GM10847 (cell line): ENCODE data around the gene CCDC91.

Experiments
- POLR2A ChIP-seq: IDR thresholded peaks from 2 replicates; pipeline ENCODE4 v1.6.1; 2011; ENCODE audit not compliant: insufficient read length; ENCODE audit errors: extremely low read depth

CCDC91 gene

GRCh38 chr12:28190321-28191050 is at the start of gene CCDC91:
CCDC91 (plus strand) TSS chr12:28190456; CDS start chr12:28257216, 66,760 bp downstream.
- TF ChIP-seq POLR2A: peak; percentile 65

GRCh38 chr12:28144059-28144458 is 46.2 kb upstream of the CCDC91 start:
- no peak for TF ChIP-seq POLR2A

- TF ChIP-seq POLR2A: no peak
These were observed 45.7 kb upstream of the CCDC91 start for GRCh38 chr12:28144532-28144931.

GRCh38 chr12:28145216-28145615 is 45.0 kb upstream of the CCDC91 start:
- TF ChIP-seq POLR2A: no peak

- TF ChIP-seq POLR2A: no peak
These were observed 41.0 kb upstream of the CCDC91 start for GRCh38 chr12:28149279-28149678.

- no peak for TF ChIP-seq POLR2A
These were observed 33.9 kb upstream of the CCDC91 start for GRCh38 chr12:28156362-28156761.

GRCh38 chr12:28156804-28157203 is 33.5 kb upstream of the CCDC91 start:
- TF ChIP-seq POLR2A: no peak

GRCh38 chr12:28158353-28158752 is 31.9 kb upstream of the CCDC91 start:
- no peak for TF ChIP-seq POLR2A

- TF ChIP-seq POLR2A: no peak
These were observed 30.6 kb upstream of the CCDC91 start for GRCh38 chr12:28159688-28160087.

- no peak for TF ChIP-seq POLR2A
These were observed 28.6 kb upstream of the CCDC91 start for GRCh38 chr12:28161697-28162096.

- TF ChIP-seq POLR2A: no peak
These were observed 27.6 kb upstream of the CCDC91 start for GRCh38 chr12:28162697-28163096.

GRCh38 chr12:28164644-28165275 is 25.5 kb upstream of the CCDC91 start:
- no peak for TF ChIP-seq POLR2A

GRCh38 chr12:28167981-28168485 is 22.2 kb upstream of the CCDC91 start:
- TF ChIP-seq POLR2A: no peak

GRCh38 chr12:28171356-28172060 is 18.7 kb upstream of the CCDC91 start:
- no peak for TF ChIP-seq POLR2A

- no peak for TF ChIP-seq POLR2A
These were observed 17.7 kb upstream of the CCDC91 start for GRCh38 chr12:28172434-28173030.
